ENCODE data around the gene POFUT1.

DNA sequence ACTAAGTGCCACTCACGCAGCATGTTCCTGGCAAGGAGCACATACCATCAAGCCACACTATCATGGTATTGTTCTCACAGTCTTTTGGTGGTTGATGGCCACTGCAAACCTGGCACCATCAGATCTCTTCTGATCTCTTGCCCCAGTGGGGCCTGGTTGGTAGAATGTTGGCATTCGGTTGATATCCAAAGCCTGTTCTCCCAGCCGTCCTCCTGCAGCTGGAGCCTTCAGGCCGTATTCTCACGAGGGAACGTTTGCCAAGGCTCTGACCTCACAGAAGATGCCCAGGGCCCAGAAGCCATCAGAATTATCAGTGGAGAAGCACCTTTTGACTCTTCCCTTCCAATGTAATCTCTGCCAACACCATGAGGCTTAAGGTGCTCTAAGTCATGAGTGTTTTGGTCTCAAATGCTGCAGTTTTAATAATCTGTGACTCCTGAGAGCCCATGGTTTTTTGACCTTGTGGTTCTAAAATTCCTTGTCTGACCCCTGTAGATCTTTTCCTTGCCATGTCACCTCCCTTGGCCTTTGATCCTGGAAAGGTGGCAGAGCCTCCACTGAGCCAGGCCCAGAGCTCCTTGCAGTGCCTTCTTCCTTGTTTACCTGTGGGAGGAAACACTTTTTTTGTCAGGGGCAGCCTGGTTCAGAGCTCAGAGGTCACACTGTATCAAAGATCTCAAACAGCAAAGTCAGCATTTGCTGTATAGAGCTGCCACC lies 27.8 kb downstream of the POFUT1 start:
- TF ChIP-seq, protein P1, sequence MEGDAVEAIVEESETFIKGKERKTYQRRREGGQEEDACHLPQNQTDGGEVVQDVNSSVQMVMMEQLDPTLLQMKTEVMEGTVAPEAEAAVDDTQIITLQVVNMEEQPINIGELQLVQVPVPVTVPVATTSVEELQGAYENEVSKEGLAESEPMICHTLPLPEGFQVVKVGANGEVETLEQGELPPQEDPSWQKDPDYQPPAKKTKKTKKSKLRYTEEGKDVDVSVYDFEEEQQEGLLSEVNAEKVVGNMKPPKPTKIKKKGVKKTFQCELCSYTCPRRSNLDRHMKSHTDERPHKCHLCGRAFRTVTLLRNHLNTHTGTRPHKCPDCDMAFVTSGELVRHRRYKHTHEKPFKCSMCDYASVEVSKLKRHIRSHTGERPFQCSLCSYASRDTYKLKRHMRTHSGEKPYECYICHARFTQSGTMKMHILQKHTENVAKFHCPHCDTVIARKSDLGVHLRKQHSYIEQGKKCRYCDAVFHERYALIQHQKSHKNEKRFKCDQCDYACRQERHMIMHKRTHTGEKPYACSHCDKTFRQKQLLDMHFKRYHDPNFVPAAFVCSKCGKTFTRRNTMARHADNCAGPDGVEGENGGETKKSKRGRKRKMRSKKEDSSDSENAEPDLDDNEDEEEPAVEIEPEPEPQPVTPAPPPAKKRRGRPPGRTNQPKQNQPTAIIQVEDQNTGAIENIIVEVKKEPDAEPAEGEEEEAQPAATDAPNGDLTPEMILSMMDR (conservative IDR thresholded peaks at IDR 0.05; ENCODE audit: low read depth in 2 of 2): no peak
- TF ChIP-seq POLR2AphosphoS5 (IDR thresholded peaks at IDR 0.05; ENCODE audit: low read depth) (no peak), EZH2 (IDR thresholded peaks at IDR 0.05; ENCODE audit: low read depth, unreplicated experiment) (no peak), JUNB (IDR thresholded peaks at IDR 0.05; ENCODE audit: unreplicated experiment) (no peak), CREB1 (CRISPR knock-in tag; IDR thresholded peaks at IDR 0.05; ENCODE audit: low read depth) (no peak), ZNF114 (CRISPR knock-in tag; IDR thresholded peaks at IDR 0.05) (no peak), EZH2phosphoT487 (IDR thresholded peaks at IDR 0.05; ENCODE audit: unreplicated experiment) (no peak), ZNF331 (CRISPR knock-in tag; IDR thresholded peaks at IDR 0.05; ENCODE audit: low read depth) (no peak), NANOG (IDR thresholded peaks at IDR 0.05; ENCODE audit: borderline replicate concordance) (no peak), STAT1 (IDR thresholded peaks at IDR 0.05; ENCODE audit: unreplicated experiment) (no peak)
- TF ChIP-seq, protein P2, sequence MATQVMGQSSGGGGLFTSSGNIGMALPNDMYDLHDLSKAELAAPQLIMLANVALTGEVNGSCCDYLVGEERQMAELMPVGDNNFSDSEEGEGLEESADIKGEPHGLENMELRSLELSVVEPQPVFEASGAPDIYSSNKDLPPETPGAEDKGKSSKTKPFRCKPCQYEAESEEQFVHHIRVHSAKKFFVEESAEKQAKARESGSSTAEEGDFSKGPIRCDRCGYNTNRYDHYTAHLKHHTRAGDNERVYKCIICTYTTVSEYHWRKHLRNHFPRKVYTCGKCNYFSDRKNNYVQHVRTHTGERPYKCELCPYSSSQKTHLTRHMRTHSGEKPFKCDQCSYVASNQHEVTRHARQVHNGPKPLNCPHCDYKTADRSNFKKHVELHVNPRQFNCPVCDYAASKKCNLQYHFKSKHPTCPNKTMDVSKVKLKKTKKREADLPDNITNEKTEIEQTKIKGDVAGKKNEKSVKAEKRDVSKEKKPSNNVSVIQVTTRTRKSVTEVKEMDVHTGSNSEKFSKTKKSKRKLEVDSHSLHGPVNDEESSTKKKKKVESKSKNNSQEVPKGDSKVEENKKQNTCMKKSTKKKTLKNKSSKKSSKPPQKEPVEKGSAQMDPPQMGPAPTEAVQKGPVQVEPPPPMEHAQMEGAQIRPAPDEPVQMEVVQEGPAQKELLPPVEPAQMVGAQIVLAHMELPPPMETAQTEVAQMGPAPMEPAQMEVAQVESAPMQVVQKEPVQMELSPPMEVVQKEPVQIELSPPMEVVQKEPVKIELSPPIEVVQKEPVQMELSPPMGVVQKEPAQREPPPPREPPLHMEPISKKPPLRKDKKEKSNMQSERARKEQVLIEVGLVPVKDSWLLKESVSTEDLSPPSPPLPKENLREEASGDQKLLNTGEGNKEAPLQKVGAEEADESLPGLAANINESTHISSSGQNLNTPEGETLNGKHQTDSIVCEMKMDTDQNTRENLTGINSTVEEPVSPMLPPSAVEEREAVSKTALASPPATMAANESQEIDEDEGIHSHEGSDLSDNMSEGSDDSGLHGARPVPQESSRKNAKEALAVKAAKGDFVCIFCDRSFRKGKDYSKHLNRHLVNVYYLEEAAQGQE (IDR thresholded peaks at IDR 0.05; ENCODE audit: unreplicated experiment): no peak
- TF ChIP-seq, protein P3, sequence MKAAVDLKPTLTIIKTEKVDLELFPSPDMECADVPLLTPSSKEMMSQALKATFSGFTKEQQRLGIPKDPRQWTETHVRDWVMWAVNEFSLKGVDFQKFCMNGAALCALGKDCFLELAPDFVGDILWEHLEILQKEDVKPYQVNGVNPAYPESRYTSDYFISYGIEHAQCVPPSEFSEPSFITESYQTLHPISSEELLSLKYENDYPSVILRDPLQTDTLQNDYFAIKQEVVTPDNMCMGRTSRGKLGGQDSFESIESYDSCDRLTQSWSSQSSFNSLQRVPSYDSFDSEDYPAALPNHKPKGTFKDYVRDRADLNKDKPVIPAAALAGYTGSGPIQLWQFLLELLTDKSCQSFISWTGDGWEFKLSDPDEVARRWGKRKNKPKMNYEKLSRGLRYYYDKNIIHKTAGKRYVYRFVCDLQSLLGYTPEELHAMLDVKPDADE (IDR thresholded peaks at IDR 0.05): no peak

Measured in GM23338 (cell line).